Suppressor macrophage (primary cell): ENCODE results near the gene LBHD1.
"Not testable (repeated sequence)": the region's sequence is repeated elsewhere in the genome, so short reads cannot be mapped to it uniquely, and the experiment has no call there.

ENCODE experiments used
- DNase-seq, 4 experiments: peaks; one replicate each; pipeline ENCODE4 v3.0.0-alpha.2; 2020 to 2022

The LBHD1 gene

GRCh38 chr11:62693624-62694023, 21.6 kb upstream of the LBHD1 start:
- not testable (repeated sequence) for DNase-seq

GRCh38 chr11:62689421-62690183, 17.5 kb upstream of the LBHD1 start, which contains the start of gene LRRN4CL:
LRRN4CL (minus strand) TSS chr11:62689530; CDS start chr11:62688508, 1,022 bp downstream.
- no peak for DNase-seq

GRCh38 chr11:62688491-62688890, 16.4 kb upstream of the LBHD1 start:
- no peak for DNase-seq

- DNase-seq = no peak
Measured at GRCh38 chr11:62687508-62688396, 15.7 kb upstream of the LBHD1 start.

GRCh38 chr11:62682518-62682917, 10.5 kb upstream of the LBHD1 start:
- DNase-seq = no peak

GRCh38 chr11:62680825-62681240, 8.8 kb upstream of the LBHD1 start:
- DNase-seq = peak; percentile 57 to 73 (median 68)

- peak; percentile 93 to 98 (median 96) for DNase-seq
Measured at GRCh38 chr11:62678770-62679696, 7.0 kb upstream of the LBHD1 start, which contains the start of gene UBXN1. UBXN1 (minus strand) TSS chr11:62679073; CDS start chr11:62678923, 150 bp downstream.

GRCh38 chr11:62678433-62678769, 6.3 kb upstream of the LBHD1 start:
- no peak for DNase-seq

- no peak for DNase-seq
Measured at GRCh38 chr11:62677714-62678113, 5.6 kb upstream of the LBHD1 start.

GRCh38 chr11:62677156-62677555, 5.1 kb upstream of the LBHD1 start:
- DNase-seq = no peak

GRCh38 chr11:62676698-62677097, 4.6 kb upstream of the LBHD1 start:
- DNase-seq = no peak

- DNase-seq = not testable (repeated sequence)
Measured at GRCh38 chr11:62675415-62675814, 3.3 kb upstream of the LBHD1 start.

GRCh38 chr11:62673196-62673525, 1.1 kb upstream of the LBHD1 start:
- DNase-seq = no peak

GRCh38 chr11:62671236-62671607, 845 bp downstream of the LBHD1 start:
- peak in 1 of 4 experiments; percentile 44 for DNase-seq

- no peak for DNase-seq
Measured at GRCh38 chr11:62669420-62670161, 2.5 kb downstream of the LBHD1 start.

- no peak for DNase-seq
Measured at GRCh38 chr11:62667460-62667859, 4.6 kb downstream of the LBHD1 start.

- no peak for DNase-seq
Measured at GRCh38 chr11:62666259-62666926, 5.7 kb downstream of the LBHD1 start.

- peak; percentile 55 to 76 (median 67) for DNase-seq
Measured at GRCh38 chr11:62665599-62666258, 6.3 kb downstream of the LBHD1 start.

GRCh38 chr11:62665075-62665598, 6.9 kb downstream of the LBHD1 start, which contains the start of the genes C11orf98 and CSKMT:
C11orf98 (minus strand) TSS chr11:62665210; CDS start chr11:62665169, 41 bp downstream.
CSKMT (plus strand) TSS chr11:62665312; CDS start chr11:62665880, 568 bp downstream.
- DNase-seq = peak; percentile 95 to 98 (median 96)
